GM21786 (cell line): ENCODE results near the gene EIF4G1.
"Not testable (repeated sequence)": the region's sequence is repeated elsewhere in the genome, so short reads cannot be mapped to it uniquely, and the experiment has no call there.

ENCODE experiments used
- ATAC-seq: cut with Tn5 transposase; IDR thresholded peaks from one replicate; pipeline ENCODE4 v1.9.1; 2021; ENCODE audit not compliant: unreplicated experiment

The EIF4G1 gene, protein sequence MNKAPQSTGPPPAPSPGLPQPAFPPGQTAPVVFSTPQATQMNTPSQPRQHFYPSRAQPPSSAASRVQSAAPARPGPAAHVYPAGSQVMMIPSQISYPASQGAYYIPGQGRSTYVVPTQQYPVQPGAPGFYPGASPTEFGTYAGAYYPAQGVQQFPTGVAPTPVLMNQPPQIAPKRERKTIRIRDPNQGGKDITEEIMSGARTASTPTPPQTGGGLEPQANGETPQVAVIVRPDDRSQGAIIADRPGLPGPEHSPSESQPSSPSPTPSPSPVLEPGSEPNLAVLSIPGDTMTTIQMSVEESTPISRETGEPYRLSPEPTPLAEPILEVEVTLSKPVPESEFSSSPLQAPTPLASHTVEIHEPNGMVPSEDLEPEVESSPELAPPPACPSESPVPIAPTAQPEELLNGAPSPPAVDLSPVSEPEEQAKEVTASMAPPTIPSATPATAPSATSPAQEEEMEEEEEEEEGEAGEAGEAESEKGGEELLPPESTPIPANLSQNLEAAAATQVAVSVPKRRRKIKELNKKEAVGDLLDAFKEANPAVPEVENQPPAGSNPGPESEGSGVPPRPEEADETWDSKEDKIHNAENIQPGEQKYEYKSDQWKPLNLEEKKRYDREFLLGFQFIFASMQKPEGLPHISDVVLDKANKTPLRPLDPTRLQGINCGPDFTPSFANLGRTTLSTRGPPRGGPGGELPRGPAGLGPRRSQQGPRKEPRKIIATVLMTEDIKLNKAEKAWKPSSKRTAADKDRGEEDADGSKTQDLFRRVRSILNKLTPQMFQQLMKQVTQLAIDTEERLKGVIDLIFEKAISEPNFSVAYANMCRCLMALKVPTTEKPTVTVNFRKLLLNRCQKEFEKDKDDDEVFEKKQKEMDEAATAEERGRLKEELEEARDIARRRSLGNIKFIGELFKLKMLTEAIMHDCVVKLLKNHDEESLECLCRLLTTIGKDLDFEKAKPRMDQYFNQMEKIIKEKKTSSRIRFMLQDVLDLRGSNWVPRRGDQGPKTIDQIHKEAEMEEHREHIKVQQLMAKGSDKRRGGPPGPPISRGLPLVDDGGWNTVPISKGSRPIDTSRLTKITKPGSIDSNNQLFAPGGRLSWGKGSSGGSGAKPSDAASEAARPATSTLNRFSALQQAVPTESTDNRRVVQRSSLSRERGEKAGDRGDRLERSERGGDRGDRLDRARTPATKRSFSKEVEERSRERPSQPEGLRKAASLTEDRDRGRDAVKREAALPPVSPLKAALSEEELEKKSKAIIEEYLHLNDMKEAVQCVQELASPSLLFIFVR (N-terminal part only)

DNA sequence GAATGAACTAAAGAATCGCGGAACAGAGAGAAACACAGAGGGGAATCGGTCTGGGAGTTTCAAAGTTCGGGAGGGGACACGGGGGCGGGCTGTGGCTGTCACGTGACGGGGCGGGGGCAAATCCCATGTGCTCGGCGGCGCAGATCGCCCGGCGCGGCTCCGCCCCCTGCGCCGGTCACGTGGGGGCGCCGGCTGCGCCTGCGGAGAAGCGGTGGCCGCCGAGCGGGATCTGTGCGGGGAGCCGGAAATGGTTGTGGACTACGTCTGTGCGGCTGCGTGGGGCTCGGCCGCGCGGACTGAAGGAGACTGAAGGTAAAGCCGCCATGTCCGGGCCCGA is at the start of gene EIF4G1:
TSS of gene EIF4G1 (plus strand) at position 244 of the 337 bp plus-strand sequence. CDS start 1,191 bp downstream, outside the sequence.
- peak; percentile 88 for ATAC-seq

DNA sequence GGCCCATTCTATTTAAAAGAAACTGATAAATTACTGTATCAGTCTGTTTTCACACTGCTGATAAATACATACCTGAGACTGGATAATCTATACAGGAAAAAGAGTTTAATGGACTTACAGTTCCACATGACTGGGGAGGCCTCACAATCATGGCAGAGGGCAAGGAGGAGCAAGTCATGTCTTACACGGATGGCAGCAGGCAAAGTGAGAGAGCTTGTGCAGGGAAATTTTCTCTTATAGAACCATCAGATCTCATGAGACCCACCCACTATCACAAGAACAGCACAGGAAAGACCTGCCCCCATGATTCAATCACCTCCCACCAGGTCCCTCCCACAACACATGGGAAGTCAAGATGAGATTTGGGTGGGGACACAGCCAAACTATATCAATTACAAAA is 47.2 kb upstream of the EIF4G1 start:
- not testable (repeated sequence) for ATAC-seq

DNA sequence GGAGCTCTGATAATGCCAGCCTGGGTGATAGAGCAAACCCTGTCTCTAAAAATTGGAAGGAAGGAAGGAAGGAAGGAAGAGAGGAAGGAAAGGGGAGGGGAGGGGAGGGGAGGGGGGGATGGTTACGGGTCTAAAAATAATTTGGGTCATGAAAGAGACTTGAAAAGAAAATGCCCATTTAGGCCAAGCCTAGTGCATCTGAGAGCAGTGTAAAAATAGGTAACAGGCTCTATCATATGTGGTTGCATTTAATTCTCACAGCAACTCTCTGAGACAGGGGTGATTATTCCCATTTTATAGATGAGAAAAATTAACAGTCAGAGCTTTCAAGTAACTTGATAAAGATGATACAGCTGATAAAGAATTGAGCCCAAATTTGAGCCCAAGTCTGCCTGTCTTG is 42.1 kb upstream of the EIF4G1 start:
- ATAC-seq = no peak

DNA sequence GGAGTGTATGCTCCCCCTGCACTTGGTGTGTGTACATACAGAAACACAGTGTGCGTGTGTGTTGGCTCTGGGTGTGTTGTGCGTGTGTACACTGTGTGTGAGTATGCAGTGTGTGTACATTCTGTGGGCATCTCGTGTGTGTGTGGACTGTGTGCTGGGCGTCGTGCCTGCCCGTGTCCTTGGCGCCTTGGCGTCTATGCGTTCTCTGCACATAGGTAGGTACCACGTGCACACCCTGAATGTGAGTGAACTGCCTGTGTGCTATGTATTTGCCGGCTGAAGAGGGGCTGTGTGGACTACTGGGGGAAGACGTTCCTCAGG is 39.1 kb upstream of the EIF4G1 start:
- no peak for ATAC-seq

DNA sequence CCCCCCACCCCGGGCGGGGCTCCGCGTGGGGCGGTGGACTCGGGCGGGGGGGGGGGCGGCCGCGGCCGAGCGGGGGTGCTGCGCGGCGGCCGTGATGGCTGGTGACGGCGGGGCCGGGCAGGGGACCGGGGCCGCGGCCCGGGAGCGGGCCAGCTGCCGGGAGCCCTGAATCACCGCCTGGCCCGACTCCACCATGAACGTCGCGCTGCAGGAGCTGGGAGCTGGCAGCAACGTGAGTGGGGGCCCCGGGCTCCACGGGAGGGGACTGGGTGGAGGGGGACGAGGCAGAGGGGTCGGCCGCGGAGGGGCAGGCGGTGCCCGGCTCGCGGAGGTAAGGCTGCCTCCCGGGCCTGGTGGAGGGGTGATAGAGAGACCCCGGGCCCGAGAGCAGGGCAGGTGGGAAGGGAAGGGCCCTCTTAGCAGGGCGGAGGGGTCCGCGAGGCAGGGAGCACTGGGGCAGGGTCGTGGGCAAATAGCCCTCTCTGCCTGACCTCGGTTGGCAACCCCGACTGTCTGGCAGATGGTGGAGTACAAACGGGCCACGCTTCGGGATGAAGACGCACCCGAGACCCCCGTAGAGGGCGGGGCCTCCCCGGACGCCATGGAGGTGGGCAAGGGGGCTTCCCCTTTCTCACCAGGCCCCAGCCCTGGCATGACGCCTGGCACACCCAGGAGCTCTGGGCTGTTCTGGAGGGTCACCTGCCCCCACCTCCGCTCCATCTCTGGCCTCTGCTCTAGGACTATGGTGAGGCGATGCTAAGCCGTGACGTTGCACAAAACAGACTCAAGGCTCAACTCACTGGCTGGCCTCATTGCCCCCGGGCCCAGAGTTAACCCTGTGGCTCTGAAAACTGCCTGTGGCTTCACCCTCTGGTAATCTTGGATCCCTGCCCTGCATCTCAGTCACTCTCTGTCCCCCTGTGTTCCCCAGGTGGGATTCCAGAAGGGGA is 38.2 kb upstream of the EIF4G1 start, which contains the start of gene ECE2:
TSS of gene ECE2 (plus strand) at position 62 of the 950 bp plus-strand sequence. CDS start at position 194, 132 bp downstream.
- ATAC-seq = no peak

DNA sequence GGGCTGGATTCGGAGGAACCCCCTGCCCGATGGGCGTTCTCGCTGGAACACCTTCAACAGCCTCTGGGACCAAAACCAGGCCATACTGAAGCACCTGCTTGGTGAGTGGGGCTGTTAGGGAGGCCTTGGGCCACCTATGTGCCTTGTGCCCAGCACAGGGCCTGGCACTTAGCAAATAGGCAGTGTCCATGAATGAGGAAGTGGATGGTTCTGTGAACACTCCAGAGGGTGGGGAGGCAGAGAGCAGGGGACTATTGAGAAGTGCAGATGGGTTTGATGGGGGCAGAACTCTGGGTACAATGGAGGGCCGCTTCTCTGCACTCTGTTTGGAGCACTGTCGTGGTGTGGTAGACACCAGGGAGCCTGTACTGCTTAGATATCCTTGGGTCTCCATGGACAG is 37.0 kb upstream of the EIF4G1 start:
- ATAC-seq = no peak

DNA sequence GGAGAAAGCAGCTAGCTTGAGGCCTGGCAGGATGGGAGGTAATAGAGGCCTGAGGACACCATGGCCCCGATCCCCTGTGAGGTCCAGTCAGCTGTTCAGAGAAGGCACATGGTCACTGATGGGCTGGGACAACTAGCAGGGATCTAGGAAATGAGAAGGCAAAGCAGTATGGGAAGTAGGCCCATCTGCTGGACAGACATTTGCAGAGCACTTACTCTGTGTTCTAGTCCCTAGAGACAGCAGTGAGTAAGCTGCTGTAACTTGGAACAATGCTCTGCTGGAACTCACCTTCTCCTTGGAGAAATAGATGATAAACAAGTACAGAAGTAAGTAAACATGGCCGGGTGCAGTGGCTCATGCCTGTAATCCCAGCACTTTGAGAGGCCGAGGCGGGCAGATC is 31.5 kb upstream of the EIF4G1 start:
- ATAC-seq = no peak

DNA sequence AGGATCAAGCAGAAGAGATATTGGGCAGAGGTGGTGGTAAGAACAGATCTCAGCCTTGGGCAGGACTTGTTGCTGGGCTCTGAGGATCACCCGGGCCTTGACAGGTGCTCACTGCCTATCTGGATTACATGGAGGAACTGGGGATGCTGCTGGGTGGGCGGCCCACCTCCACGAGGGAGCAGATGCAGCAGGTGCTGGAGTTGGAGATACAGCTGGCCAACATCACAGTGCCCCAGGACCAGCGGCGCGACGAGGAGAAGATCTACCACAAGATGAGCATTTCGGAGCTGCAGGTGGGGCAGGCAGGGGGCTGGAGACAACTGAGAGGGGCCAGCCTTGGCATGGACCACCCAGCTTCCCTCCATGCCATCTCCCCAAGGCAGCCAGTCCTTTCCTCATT is 30.7 kb upstream of the EIF4G1 start:
- ATAC-seq = no peak

DNA sequence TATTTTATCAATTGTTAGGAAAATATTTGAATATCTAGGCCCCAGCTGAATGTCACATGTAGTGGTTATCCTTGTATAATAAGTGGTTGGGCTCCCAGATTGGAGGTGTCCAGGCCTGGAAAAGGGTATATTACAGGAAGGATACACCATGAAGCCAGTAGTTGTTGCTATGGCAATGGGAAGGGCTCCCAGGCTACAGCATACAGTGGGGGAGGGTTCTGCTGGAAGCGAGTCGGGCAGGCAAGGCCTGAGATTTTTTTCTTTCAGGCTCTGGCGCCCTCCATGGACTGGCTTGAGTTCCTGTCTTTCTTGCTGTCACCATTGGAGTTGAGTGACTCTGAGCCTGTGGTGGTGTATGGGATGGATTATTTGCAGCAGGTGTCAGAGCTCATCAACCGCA is 29.7 kb upstream of the EIF4G1 start:
- no peak for ATAC-seq

DNA sequence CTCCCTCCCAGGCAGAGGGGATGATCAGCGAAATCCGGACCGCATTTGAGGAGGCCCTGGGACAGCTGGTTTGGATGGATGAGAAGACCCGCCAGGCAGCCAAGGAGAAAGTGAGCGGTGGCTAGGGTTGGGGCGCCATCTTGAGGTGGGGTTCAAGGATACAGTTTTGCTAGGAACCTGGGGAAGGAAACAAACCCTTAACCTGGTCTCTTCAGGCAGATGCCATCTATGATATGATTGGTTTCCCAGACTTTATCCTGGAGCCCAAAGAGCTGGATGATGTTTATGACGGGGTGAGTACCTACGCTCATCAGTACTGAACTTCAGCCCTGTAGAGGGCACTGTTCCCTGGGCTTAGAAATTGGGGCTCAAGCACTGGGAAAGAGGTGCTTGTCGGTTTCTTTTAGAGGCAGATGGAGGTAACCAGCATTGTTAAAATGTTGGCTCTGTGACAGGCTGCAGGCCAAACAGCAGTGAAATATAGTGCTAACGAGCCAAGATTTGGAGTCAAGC is 24.9 kb upstream of the EIF4G1 start:
- peak; percentile 45 for ATAC-seq

DNA sequence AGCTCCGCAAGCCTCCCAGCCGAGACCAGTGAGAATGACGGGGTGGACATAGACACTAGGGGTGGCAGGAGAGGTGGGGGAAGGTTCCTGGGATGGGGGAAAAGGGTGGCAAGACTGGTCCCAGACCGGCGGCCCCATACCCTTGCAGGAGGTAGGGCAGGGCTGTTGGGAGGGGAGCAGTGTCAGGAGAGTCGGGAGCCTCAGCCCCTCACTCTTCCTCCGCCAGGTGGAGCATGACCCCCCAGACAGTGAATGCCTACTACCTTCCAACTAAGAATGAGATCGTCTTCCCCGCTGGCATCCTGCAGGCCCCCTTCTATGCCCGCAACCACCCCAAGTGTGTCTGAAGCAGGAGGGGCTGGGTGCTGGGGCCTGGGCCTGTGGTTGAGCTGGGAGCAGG is 24.1 kb upstream of the EIF4G1 start:
- ATAC-seq = no peak

DNA sequence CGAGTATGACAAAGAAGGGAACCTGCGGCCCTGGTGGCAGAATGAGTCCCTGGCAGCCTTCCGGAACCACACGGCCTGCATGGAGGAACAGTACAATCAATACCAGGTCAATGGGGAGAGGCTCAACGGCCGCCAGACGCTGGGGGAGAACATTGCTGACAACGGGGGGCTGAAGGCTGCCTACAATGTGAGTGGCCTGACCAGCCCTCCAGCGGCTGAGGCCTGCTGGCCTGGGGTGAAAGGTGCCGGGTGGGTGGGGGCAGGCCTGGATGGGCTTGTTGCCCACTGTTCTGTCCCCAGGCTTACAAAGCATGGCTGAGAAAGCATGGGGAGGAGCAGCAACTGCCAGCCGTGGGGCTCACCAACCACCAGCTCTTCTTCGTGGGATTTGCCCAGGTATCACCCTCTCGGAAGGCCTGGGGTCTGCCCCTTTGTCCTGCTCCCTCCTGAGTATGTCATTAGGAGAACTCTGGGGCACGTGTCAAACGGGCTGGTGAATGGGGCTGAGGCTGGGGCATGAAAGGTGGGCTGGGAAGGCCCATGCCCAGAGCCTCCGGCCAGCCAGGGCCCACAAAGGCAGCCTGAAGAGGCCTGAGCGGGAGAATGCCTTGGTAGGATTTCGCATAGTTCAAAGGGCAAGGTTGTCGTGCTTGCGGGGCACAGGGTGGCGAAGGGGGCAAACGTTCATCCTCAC is 23.2 kb upstream of the EIF4G1 start:
- ATAC-seq = no peak

DNA sequence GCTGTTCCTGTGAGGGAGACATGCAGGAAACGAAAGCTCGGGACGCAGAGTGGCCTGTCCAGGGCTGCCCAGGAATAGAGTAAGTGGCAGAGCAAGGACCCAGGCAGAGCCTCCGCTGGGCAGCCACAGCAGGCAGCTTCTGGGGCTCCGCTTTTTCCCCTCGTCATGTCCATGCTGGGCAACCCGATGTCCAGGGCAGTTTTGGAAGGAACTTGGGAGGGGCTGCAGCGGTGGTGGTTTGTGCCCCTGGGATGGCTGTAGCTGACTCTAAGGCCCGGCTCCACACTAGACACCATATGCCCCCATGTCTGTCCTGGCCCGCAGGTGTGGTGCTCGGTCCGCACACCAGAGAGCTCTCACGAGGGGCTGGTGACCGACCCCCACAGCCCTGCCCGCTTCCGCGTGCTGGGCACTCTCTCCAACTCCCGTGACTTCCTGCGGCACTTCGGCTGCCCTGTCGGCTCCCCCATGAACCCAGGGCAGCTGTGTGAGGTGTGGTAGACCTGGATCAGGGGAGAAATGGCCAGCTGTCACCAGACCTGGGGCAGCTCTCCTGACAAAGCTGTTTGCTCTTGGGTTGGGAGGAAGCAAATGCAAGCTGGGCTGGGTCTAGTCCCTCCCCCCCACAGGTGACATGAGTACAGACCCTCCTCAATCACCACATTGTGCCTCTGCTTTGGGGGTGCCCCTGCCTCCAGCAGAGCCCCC is 22.5 kb upstream of the EIF4G1 start:
- ATAC-seq = no peak

DNA sequence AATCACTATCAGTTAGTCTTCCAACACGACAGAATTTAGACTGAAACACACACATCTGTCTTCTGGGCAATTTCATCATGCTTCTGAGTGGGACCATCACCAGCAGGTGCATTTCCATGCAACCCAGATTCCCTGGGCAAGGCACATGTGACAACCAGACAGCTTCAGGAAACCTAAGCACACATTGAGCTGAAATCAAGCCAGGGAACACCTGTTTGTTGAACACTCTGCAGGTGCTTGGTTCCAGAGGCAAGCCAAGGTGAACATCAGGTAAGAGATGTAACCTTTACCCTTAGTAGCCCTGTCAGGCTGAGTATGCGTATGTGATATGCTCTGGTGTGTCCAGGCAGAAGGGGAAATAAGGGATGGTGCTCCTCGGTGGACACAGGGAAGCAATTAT is 18.6 kb upstream of the EIF4G1 start:
- ATAC-seq = no peak

DNA sequence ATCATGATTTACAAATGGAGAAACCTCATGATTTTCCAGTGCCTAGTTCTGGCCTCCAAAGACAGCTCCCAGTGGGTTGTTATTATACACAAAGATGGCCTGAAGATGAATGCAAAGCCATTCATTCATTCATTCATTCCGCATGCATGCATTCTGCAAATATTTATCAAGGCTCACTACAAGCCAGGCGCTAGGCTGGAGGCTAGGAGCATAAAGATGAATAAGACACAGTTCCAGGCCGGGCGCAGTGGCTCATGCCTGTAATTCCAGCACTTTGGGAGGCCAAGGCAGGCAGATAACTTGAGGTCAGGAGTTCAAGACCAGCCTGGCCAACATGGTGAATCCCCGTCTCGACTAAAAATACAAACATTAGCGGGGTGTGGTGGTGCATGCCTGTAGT is 17.8 kb upstream of the EIF4G1 start:
- ATAC-seq = no peak

DNA sequence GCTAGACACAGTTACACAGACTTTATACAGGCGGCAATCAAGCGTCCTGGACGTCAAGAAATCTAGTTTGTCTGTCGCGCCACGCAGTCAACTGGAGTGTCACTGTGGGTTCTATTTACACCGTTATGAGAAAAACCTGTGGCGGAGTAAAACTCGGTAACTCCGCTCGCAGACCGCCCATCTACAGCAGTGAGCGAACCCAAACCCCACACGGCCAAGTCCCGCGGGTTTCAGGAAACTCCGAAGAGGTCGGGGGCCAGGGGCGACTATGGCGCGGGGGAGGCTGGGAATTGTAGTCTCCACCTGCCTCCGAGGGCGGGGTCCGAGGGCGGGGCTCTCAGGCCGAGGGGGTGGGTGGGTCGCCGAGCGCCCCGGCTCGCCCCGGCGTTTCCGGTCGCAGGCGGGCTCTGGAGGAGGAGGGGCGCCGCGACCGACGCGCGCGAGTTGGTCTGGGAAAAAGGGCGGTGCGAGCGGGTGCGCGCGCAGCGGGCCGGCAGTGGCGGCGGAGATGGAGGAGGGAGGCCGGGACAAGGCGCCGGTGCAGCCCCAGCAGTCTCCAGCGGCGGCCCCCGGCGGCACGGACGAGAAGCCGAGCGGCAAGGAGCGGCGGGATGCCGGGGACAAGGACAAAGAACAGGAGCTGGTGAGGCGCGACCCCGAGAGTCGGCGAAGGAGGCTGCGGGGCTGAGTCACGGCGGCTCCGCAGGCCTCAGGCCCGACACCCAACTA is 15.5 kb upstream of the EIF4G1 start, which contains the start of gene PSMD2:
TSS of gene PSMD2 (plus strand) at position 483 of the 729 bp plus-strand sequence. CDS start at position 509, 26 bp downstream.
- peak; percentile 94 for ATAC-seq

DNA sequence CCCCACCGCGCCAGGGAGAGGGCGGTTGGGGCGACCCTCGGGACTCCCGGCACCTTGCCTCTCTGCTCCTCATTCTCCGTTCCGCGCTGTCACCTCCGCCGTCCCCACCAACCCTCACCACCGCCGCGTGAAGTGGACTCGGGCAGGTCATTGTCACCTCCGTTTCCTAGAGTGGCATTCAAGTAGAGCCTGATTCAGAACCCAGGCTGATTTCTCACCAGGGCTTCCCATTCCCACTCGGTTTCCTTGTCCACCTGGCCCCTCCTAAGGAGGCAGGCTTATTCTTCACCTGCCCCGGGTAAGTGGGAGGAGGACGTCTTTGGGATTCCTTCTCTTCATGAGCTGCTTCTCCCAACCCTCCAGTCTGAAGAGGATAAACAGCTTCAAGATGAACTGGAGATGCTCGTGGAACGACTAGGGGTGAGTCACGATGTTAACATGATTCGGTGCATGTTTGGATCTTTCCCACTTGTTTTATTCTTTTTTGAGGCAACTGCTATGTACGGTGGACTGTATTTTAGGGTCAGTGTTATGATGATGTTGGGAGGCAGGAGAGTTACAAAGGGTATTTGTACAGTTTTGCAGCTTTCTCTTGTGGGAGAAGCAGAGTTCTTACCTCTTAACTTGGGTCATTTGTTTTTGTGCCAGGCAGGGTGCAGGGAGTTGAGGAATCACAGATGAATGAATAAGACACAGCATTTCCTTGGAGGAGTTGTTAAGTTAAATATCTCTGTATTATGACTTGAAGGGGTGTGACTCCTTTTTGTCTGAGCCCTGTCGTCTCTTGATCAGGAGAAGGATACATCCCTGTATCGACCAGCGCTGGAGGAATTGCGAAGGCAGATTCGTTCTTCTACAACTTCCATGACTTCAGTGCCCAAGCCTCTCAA is 14.7 kb upstream of the EIF4G1 start:
- ATAC-seq = no peak
